NOMO-1 (cell line): ENCODE results near the gene CPXM1.
"Not testable (repeated sequence)": the region's sequence is repeated elsewhere in the genome, so short reads cannot be mapped to it uniquely, and the experiment has no call there.

ENCODE experiments used
- DNase-seq, 2 experiments: peaks; one replicate each; lab custom pipeline; 2025; ENCODE audit not compliant: unreplicated experiment in 2 of 2; lab: John Stamatoyannopoulos, UW

Gene CPXM1

GRCh38 chr20:2822073-2822472 lies 21.6 kb upstream of the CPXM1 start:
- DNase-seq, result no peak

GRCh38 chr20:2820896-2821869 lies 20.8 kb upstream of the CPXM1 start:
- no peak for DNase-seq

GRCh38 chr20:2820084-2820895 lies 19.9 kb upstream of the CPXM1 start:
- DNase-seq, result no peak

DNA sequence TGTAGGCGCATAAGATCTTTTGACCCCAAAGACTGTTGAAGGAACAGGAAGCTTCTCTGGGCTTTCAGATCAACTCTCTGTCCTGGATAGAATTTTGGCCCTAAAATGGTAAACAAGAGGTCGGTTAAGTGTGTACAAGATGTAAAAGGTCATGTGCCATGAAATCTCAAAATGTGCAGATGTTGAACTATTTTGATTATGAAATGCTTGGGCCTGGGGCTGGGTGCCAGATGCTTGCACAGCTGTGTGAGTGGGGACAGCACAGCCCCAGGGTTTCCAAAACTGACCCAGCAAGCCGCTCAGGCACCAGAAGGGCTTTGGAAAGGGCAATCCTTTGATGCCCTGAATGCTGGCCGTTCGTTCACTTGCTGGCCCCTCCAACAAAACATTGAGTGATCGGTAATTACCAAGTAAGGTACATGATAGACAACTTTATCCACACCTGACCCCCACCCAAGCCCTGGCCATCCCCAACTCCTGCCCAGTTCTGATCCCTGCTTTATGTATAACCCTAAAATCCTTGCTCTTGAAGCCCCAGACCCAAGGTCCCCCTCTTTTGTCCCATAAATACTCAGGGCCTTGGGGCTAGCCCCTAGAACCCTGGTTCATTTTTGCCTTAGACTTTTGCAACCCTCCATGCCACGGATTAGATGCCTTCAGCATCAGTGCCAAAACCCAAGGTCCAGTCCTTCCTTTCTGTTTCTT lies 17.6 kb upstream of the CPXM1 start:
- no peak for DNase-seq

DNA sequence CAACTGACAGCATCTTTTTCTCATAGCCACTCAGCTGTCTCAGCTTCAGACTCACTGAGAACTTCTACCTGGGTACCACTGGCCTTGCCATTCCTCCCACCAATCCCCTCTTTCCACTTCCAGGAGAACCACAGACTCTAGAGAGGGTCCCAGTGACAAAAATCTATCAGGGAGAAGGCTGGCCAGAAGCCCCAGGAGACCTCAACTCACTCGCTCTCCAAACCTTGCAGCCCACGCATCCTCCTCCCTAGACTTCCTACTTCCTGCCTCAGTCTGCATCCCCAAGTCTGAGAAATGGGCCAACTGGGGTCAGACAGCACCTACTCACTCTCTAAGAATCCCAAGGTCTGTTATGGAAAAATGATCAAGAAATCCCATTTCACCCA lies 16.9 kb upstream of the CPXM1 start:
- DNase-seq, result no peak

DNA sequence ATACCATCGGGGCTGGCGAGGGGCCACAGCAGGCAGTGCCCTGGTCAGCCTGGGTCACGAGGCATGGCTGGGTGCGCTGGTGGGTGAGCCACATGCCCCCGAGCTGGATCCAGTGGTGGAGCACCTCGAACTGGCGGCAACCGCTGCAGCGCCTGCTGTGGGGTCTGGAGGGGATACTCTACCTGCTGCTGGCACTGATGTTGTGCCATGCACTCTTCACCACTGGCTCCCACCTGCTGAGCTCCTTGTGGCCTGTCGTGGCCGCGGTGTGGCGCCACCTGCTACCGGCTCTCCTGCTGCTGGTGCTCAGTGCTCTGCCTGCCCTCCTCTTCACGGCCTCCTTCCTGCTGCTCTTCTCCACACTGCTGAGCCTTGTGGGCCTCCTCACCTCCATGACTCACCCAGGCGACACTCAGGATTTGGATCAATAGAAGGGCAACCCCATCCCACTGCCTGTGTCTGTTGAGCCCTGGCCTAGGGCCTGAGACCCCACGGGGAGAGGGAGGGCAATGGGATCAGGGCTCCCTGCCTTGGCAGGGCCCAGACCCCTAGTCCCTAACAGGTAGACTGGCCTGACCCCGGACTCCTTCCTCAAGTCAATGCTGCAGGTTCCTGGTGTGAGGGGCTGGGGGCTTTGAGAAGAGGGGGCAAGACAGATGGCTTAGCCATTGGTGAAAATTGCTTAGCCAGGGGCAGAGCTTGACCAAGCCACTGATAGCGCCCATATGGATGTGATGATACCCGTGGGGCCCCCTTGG lies 16.3 kb upstream of the CPXM1 start:
- no peak for DNase-seq

DNA sequence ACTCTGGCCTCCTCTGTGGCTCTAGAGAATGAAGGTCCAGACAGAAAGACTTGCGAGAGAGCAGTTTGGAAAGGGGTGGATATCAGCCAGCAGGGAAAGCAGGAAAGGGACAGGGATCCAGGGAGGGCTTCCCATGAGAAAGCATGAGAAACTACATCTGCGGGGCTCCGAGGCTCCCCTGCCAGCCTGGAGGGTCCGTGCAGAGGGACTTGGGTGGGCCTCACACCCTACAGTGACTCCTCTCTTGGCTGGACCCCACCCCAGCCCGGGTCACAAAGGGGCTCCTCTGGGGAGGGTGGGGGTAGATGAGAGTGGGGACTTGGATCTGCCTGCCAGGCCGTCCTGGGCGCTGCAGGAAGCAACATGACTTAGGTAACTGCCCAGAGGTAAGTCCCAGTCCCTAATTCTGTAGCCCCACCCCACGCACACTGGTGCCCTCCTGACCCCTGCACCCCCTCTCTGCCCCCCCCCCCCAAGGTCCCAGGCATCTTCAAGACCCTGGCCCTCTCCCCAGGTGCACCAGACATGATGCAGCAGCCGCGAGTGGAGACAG lies 15.7 kb upstream of the CPXM1 start, which contains the start of gene TMEM239:
TSS of gene TMEM239 (plus strand) at position 335 of the 553 bp plus-strand sequence. CDS start at position 526, 191 bp downstream.
- no peak for DNase-seq

DNA sequence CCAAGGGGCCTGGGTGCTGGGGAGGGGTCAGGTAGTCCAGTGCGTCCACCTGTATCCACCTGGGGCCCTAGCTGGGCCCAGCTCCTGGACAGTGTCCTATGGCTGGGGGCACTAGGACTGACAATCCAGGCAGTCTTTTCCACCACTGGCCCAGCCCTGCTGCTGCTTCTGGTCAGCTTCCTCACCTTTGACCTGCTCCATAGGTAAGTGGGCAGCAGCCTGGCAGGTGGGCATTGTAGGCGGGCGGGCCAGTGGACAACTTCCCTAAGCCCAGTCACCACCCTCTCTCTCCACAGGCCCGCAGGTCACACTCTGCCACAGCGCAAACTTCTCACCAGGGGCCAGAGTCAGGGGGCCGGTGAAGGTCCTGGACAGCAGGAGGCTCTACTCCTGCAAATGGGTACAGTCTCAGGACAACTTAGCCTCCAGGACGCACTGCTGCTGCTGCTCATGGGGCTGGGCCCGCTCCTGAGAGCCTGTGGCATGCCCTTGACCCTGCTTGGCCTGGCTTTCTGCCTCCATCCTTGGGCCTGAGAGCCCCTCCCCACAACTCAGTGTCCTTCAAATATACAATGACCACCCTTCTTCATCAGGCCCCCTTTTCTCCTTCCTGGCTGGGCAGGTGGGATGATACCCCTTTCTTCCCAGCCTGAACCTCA lies 14.9 kb upstream of the CPXM1 start:
- DNase-seq, result no peak

- no peak for DNase-seq
These were observed 14.2 kb upstream of the CPXM1 start, which contains the start of gene C20orf141 for GRCh38 chr20:2814587-2815051. C20orf141 (plus strand) TSS chr20:2814987; CDS start chr20:2815185, 198 bp downstream.

DNA sequence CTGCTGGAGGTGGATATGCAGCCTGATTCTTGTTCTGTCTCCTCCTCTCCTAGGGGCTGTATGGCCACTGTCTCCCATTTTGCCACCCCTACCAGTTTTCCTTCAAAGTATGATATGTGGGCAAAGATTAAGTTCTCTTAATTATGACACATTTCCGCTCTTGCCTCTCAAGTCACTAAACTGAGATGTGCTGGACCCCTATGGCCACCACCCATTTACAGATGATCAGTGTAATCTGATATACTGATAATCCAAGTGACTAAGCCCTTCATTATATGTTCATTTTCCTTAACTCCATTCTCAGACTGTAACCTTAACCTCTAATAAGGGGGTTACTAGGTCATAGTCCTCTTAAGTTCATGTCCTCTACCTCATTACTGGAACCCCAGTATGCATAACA lies 13.6 kb upstream of the CPXM1 start:
- DNase-seq, result no peak

DNA sequence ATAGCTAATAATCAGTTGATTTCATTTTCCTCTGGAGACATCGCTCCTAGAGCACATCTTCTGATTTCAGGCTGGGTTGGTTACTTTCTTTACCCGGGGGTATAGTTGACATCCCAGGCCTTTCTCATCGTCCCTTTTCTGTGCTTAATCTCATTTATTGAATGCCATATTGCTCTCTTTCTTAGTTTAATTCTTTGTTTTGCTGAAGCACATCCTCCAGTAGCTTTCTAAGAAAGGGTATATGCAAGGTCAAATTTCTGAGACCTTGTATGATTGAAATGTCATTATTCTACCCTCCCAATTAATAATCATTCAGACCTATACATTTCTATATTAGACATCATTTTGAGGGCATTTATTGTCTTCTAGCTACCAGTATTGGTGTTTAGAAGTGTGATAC lies 11.8 kb upstream of the CPXM1 start:
- no peak for DNase-seq

GRCh38 chr20:2809690-2810089 lies 9.3 kb upstream of the CPXM1 start:
- no peak for DNase-seq

GRCh38 chr20:2807929-2808328 lies 7.5 kb upstream of the CPXM1 start:
- not testable (repeated sequence) for DNase-seq

GRCh38 chr20:2807019-2807418 lies 6.6 kb upstream of the CPXM1 start:
- no peak for DNase-seq

DNA sequence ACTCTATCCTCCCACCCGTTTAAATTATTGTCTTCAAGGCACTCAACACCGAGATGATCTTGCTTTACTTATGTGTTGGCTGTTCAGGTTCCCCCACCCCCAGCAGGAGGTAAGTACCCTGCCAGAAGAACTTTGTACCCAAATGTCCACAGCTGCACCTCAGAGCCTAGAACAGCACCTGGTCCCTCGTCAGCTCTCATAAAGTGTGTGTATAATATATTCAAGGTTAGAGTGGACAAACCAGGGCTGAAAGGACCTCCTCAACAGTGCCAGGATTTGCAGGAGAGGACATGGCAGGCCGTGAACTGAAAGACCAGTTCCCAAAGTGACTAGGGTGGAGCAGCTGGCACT lies 5.9 kb upstream of the CPXM1 start:
- no peak for DNase-seq

GRCh38 chr20:2805689-2806350 lies 5.4 kb upstream of the CPXM1 start:
- no peak for DNase-seq

DNA sequence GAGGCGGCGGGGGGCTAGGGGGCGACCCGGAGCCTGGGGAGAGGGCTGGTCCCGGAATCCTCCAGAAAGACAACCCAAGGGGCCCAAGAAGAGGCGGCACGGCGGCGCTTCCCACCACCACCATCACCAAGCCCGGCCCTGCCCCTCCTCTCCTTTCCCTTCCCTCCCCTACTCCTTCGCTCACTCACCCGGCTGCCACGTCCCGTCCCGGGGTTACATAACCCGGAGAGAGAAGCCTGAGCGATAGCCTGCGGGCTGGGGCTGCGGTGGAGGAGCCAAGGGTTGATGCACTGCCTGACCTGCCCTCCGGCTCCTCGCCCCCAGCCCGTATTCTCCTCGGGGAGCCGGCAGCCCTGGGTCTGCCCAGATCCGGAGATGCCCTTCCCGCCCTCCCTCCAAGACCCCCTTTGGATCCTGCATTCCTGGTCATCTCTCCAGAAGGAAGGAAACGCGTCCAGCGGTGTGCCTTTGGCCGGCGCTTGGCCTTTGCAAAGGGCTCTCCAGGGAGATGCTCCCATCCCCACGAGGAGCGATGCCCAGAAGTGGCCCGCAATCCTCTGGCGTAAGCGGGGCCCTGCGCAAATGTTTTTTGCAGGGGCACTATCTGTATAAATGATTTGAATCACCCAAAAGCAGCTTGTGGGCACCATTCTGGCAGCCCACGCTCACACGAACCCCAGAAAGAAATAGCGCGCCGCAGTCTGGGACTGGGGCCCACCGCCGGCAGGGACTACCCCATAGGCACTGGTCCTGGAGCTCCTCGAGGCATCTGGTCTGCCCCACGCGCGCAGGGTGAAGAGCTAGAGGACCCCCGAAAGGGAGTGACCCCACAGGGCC lies 4.6 kb upstream of the CPXM1 start:
- DNase-seq, result no peak
